ENCODE measurements around the gene KLHL36. TPM values are rescaled to one million over a fixed set of nuclear protein-coding genes. Genes with fewer than 3 reads are reported as not detected.
"Not testable (repeated sequence)": the region's sequence is repeated elsewhere in the genome, so short reads cannot be mapped to it uniquely, and the experiment has no call there.

The KLHL36 gene
- polyA plus RNA-seq, 1 experiment, result 43.7 TPM

DNA sequence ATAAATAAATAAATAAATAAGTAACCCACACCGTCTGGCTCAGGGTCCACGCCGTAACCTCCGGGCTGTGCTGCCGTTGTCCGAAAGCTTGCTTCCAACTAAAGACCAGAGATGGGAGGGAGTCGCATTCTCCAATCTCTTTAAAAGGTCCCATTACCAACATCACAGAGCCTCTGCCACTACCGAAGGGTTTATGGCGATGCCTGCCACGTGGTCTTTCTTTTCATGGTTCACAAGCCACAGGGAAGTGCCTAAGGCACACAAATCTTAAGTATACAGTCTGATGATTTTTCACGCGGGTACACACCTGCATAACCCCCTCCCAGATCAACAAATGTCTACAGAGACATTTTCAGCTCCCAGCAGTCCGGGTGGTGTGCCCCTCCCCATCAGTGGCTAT, 31.8 kb upstream of the KLHL36 start:
- POLR2A ChIA-PET, result interaction anchor here (1.0 kb wide), 1 partner anchor 27 kb away, joined by 3 read pairs; no protein-coding TSS in a partner anchor
- no peak for DNase-seq (ENCODE audit: low read depth)
- TF ChIP-seq, protein P1, sequence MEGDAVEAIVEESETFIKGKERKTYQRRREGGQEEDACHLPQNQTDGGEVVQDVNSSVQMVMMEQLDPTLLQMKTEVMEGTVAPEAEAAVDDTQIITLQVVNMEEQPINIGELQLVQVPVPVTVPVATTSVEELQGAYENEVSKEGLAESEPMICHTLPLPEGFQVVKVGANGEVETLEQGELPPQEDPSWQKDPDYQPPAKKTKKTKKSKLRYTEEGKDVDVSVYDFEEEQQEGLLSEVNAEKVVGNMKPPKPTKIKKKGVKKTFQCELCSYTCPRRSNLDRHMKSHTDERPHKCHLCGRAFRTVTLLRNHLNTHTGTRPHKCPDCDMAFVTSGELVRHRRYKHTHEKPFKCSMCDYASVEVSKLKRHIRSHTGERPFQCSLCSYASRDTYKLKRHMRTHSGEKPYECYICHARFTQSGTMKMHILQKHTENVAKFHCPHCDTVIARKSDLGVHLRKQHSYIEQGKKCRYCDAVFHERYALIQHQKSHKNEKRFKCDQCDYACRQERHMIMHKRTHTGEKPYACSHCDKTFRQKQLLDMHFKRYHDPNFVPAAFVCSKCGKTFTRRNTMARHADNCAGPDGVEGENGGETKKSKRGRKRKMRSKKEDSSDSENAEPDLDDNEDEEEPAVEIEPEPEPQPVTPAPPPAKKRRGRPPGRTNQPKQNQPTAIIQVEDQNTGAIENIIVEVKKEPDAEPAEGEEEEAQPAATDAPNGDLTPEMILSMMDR (IDR thresholded peaks at IDR 0.05; ENCODE audit: insufficient read depth, low read depth, low read length), result no peak
- Histone ChIP-seq H3K4me3 (ENCODE audit: low read depth, low read length) (peak overlapping the region; percentile 86), H3K36me3 (ENCODE audit: control insufficient read depth, insufficient read depth, low read length) (peaks cover 3% of the 10 kb centered on the region; the same call in 1 of the 2 replicates), H3K27me3 (ENCODE audit: control insufficient read depth, insufficient read depth, low read length) (no peaks in the 10 kb centered on the region)
- CTCF ChIA-PET, result interaction anchor here (0.7 to 2.0 kb wide), 4 partner anchors 16 to 110 kb away, joined by 3 to 5 read pairs (median 4); no protein-coding TSS in a partner anchor

DNA sequence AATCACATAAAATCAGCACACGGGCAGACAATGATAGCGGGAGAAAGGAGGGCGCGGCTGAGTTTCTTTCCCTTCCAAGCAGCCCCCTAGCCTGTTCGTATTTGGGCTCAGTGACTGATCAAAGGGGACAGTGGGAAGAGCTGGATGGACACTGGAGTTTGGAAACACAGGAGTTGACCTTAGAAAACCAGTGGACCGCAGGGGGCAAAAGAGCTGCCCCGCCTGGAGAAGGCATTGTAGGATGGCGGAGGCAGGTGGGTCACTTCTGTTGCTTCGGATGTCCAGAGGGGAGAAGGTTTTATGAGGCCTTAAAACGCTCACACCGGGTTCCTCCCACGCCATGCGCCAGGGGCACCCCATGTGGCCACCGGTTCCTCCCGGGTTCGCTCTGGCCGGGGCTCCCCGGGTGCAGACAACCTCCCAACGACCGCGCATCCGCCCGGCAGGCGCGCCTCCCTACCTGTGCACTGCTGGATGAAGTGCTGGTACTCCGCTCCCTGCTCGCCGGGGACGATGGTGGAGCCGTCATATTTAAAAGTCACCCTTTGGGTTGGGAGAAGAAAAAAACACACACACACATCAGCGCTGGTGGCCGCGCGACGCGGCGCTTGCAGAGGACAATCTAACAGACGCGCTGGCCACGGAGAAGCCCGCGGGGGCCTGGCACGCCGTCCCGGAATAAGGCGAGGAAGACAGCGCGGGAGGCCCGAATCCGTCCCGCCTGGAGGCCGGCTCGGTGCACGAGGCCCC, 31.1 kb upstream of the KLHL36 start:
- POLR2A ChIA-PET, result interaction anchor here (1.0 kb wide), 1 partner anchor 26 kb away, joined by 3 read pairs; no protein-coding TSS in a partner anchor
- Histone ChIP-seq H3K4me3 (ENCODE audit: low read depth, low read length) (peak overlapping the region; percentile 86), H3K36me3 (ENCODE audit: control insufficient read depth, insufficient read depth, low read length) (peaks cover 3% of the 10 kb centered on the region; the same call in 1 of the 2 replicates), H3K27me3 (ENCODE audit: control insufficient read depth, insufficient read depth, low read length) (no peaks in the 10 kb centered on the region)
- CTCF ChIA-PET, result interaction anchor here (0.7 kb wide), 1 partner anchor 106 kb away, joined by 3 read pairs; no protein-coding TSS in a partner anchor
- no peak for DNase-seq (ENCODE audit: low read depth)
- TF ChIP-seq, protein P1 (IDR thresholded peaks at IDR 0.05; ENCODE audit: insufficient read depth, low read depth, low read length), result no peak

DNA sequence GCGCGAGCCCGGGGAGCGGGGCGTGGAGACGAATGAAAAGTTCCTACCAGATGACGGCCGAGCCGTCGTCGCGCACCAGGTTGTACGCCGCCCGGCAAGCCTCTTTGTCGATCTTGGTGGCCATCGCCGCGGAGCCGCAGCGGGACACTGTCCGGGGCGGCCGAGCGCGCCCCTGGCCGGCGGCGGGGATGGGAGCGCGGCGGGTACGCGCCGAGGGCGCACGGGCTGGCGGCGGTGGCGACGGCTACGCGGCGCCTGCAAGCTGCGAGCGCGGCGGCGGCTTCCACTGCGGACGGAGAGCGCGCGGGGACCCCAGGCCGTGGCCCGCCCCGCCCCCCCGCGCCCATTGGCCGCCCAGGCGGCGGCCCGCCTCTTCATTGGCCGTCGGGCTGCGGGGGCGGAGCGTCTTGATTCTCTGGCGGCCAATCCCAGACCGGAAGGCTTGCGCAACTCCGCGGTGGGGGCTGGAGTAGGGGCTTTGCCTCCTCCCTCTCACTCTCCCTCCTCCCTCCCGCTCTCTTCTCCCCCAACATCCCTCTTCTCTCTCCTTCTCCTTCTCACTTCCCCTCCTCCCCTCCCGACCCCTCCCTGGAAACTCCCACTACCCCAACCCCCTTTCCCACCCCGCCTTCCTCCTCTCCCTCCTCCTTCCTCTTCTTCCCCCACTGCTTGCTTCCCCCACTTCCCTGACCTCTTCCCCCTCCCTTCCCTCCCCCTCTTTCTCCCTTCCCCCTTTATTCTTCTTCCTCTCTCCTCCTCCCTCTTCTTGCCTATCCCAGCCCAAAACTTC, 30.3 kb upstream of the KLHL36 start, which contains the start of gene COTL1:
Gene COTL1 (minus strand): TSS at position 288 of the 790 bp plus-strand sequence. CDS start 164 bp downstream, at position 124.
- peak within 1 kb of the TSS; percentile 86 for H3K4me3 ChIP-seq (ENCODE audit: low read depth, low read length)
- peak; percentile 83 for DNase-seq (ENCODE audit: low read depth)
- ChIA-PET CTCF (interaction anchor here (0.6 to 7.3 kb wide), 4 partner anchors 23 to 209 kb away, joined by 3 to 169 read pairs (median 4); partner anchors contain the start of gene MEAK7), POLR2A (no interaction called here)
- TF ChIP-seq, protein P1 (IDR thresholded peaks at IDR 0.05; ENCODE audit: insufficient read depth, low read depth, low read length), result no peak
- H3K27me3 ChIP-seq (ENCODE audit: control insufficient read depth, insufficient read depth, low read length), result no peaks in the 10 kb centered on the region
- H3K36me3 ChIP-seq (ENCODE audit: control insufficient read depth, insufficient read depth, low read length), result peaks cover 3% of the 10 kb centered on the region; the same call in 1 of the 2 replicates

DNA sequence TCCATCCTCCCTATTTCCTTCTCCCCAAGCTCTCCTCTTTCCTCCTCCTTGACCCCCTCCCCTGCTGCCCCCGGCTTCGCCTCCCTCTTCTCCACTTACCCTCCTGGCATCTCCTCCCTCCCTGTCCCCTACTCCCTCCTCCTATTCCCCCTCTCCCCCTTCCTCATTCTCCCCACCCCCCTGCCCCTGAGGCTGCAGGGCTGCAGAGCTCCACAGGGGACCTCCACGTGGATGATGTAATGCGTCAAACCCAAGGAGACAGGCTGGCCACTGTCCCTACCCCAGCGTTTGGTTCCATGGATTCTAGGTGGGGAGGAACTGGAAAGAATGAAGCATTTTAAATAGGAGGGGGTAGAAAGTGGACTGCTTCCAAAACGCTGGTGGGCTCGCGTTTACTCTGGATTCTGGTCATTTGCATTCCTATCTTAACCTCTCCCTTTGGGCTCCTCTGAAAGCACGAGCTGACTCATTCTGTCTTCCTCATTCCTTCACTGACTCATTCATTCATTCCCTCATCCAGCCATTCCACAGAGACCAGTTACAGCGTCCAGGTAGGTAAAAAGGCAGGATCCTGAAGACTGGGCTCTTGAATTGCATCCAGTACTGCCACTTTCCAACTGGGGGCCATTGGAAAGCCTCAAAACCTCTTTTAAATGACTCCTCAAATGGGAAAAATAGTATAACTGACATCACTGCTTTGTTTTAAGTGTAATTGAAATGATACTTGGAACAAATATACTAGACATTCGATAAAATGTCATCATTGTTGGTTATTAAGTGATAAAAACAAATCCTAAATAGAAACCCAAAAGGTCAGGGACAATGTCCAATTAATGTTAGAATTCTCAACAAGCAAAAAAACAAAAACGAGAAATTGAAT, 29.5 kb upstream of the KLHL36 start:
- TF ChIP-seq, protein P1 (IDR thresholded peaks at IDR 0.05; ENCODE audit: insufficient read depth, low read depth, low read length), result 0 out of 2 replicates have a peak, but pooled peaks have one; percentile 15

DNA sequence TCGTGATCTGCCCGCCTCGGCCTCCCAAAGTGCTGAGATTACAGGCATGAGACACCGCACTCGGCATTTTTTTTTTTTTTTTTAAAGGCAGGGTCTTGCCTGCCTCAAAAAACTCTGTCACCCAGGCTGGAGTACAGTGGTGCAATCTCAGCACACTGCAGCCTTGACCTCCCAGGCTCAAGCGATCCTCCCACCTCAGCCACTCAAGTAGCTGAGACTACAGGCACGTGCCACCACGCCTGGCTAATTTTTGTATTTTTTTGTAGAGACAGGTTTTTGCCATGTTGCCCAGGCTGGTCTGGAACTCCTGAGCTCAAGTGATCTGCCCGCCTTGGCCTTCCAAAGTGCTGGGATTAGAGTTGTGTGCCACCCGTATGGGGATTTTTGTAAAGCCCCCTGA, 27.4 kb upstream of the KLHL36 start:
- H3K36me3 ChIP-seq (ENCODE audit: control insufficient read depth, insufficient read depth, low read length); H3K4me3 ChIP-seq (ENCODE audit: low read depth, low read length); POLR2A ChIA-PET; H3K27me3 ChIP-seq (ENCODE audit: control insufficient read depth, insufficient read depth, low read length); DNase-seq (ENCODE audit: low read depth): not testable (repeated sequence)
- CTCF ChIA-PET, result interaction anchor here (0.7 to 7.3 kb wide), 8 partner anchors 18 to 118 kb away, joined by 3 to 169 read pairs (median 11); partner anchors contain the start of gene MEAK7

More for the DNA sequence above, 29.5 kb upstream of the KLHL36 start:
- CTCF ChIA-PET, result interaction anchor here (0.6 to 7.3 kb wide), 6 partner anchors 23 to 208 kb away, joined by 3 to 169 read pairs (median 4); partner anchors contain the start of gene MEAK7
- H3K36me3 ChIP-seq (ENCODE audit: control insufficient read depth, insufficient read depth, low read length), result peaks cover 3% of the 10 kb centered on the region; the same call in 1 of the 2 replicates
- no peaks in the 10 kb centered on the region for H3K27me3 ChIP-seq (ENCODE audit: control insufficient read depth, insufficient read depth, low read length)
- peak overlapping the region; percentile 31 for H3K4me3 ChIP-seq (ENCODE audit: low read depth, low read length)
- peak; percentile 95 for DNase-seq (ENCODE audit: low read depth)
- POLR2A ChIA-PET, result interaction anchor here (0.6 kb wide), 1 partner anchor 323 kb away, joined by 7 read pairs; no protein-coding TSS in a partner anchor

All from BJ (cell line).